NK-92 treated with Interleukin-12 subunit alpha and Interleukin-12 subunit beta, amount 100 ng/mL, for 24 hours (cell line): ENCODE measurements around the gene SNAP47.
A peak's percentile ranks its signal among the peaks of the same experiment; 100 is the strongest.
"Not testable (repeated sequence)": the region's sequence is repeated elsewhere in the genome, so short reads cannot be mapped to it uniquely, and the experiment has no call there.

Experiments
- DNase-seq: peaks from one replicate; lab custom pipeline; 2025; lab: John Stamatoyannopoulos, UW

SNAP47 gene, protein sequence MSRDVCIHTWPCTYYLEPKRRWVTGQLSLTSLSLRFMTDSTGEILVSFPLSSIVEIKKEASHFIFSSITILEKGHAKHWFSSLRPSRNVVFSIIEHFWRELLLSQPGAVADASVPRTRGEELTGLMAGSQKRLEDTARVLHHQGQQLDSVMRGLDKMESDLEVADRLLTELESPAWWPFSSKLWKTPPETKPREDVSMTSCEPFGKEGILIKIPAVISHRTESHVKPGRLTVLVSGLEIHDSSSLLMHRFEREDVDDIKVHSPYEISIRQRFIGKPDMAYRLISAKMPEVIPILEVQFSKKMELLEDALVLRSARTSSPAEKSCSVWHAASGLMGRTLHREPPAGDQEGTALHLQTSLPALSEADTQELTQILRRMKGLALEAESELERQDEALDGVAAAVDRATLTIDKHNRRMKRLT

DNA sequence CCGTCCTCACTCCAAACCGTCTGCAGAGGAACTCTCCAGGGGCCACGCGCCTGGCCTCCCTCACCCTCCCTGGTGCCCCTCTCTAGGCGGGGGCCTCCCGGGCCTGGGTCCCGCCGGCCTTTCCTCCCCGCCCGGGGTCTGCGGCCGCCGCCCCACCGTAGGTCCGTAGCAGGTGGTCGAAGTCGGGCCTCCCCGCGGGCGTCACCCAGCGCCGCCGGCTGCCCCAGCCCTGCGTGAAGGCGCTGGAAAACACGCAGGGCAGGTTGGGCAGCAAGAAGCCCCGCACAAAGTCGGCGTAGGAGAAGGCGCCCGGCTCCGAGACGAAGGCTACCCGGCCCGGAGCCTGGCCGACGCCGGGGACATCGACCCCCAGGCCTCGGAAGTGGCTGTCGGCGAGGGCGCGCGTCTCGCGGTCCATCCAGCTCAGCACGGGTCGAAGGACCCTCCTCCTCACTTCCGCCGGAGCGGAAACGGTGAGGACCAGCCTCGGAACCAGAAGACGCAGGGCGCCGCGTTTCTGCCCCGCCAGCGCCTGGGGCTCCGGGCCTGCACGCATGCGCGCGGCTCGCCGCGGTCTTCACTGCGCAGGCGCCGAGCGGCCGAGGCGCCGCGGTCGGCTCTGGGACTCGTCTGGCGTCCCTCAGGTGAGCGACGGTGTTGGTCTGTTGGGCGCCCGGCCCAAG lies at the start of gene SNAP47, which contains the start of gene JMJD4:
TSS of gene SNAP47 (plus strand) at position 580 of the 683 bp plus-strand sequence. CDS start 12,302 bp downstream, outside the sequence.
TSS of gene JMJD4 (minus strand) at position 447 of the 683 bp plus-strand sequence. CDS start at position 418, 29 bp downstream.
- DNase-seq = peak; percentile 91

DNA sequence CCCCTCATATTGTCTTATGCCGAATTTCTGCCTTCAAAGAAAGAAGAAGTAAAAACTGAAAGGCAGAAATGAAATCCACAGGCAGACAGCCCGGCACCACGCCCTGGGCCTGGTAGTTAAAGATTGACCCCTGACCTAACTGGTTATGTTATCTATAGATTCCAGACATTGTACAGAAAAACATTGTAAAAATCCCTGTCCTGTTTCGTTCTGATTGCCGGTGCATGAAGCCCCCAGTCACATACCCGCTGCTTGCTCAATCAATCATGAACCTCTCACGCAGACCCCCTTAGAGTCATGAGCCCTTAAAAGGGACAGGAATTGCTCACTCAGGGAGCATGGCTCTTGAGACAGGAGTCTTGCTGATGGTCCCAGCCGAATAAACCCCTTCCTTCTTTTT lies 49.4 kb upstream of the SNAP47 start:
- DNase-seq = no peak

DNA sequence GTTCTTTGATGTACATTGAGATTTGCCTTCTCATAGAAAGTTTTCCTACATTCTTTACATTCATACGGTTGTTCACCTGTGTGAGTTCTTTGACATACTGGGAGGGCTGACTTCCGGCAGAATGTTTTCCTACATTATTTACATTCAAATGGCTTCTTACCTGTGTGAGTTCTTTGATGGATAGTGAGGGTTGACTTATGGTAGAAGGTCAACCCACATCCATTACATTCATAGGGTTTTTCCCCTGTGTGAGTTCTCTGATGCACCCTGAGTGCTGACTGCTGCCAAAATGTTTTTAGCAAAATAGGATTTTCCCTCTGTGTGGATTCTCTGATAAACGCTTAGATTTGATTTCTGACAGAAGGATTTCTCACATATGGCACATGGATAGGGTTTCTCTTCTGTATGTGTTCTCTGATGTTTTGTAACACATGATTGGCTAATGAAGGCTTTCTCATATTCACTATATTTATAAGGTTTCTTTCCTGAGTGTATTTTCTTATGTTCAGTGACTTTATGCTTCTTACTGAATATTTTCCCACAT lies 37.8 kb upstream of the SNAP47 start:
- DNase-seq = no peak

DNA sequence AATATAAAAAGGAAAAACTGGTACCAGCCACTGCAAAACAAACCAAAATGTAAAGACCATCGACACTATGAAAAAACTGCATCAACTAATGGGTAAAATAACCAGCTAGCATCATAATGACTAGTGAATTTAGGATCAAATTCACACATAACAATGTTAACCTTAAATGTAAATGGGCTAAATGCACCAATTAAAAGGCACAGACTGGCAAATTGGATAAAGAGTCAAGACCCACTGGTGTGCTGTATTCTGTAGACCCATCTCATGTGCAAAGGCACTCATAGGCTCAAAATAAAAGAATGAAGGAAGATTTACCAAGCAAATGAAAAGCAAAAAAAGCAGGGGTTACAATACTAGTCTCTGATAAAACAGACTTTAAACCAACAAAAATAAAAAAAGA lies 33.6 kb upstream of the SNAP47 start:
- not testable (repeated sequence) for DNase-seq

DNA sequence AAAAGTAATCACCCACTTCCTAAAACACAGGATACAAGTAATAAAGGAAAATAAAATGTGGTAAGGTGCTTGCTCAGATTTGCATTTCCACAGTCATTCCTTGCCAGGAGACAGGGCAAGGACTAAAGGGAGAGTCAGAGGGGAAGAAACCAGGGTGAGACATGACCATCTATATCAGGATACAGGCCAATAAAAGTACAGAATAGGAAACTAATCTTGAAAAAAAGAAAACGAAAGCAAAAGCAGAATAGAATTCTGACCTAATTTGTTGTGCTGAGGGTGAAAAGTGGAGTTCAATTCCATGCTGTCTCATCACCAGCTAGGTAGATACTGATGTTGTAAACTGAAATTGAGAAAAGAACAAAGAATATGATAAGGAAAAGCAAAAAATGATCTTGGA lies 27.4 kb upstream of the SNAP47 start:
- DNase-seq = no peak

DNA sequence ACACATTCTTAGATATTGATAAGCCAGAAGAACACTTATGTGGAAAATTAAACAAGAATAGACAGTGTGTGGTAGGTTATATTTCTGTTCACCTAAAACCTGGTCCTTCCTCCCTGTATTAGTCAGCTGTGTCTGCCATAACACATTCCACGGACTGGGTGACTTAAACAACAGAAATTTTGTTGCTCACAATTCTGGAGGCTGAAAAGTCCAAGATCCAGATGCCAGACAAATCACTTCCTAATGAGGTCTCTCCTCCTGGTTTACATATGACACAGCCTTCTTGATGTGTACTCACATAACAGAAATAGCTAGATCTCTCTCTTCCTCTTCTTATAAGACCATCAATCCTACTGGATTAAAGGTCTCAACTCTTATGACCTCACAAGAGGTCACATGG lies 25.8 kb upstream of the SNAP47 start:
- DNase-seq = no peak

DNA sequence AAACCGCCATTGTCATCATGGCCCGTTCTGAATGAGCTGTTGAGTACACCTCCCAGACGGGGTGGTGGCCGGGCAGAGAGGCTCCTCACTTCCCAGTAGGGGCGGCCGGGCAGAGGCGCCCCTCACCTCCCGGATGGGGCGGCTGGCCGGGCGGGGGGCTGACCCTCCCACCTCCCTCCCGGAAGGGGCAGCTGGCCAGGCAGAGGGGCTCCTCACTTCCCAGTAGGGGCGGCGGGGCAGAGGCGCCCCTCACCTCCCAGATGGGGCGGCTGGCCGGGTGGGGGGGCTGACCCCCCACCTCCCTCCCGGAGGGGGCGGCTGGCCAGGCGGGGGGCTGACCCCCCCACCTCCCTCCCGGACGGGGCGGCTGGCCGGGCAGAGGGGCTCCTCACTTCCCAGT lies 24.8 kb upstream of the SNAP47 start:
- not testable (repeated sequence) for DNase-seq

DNA sequence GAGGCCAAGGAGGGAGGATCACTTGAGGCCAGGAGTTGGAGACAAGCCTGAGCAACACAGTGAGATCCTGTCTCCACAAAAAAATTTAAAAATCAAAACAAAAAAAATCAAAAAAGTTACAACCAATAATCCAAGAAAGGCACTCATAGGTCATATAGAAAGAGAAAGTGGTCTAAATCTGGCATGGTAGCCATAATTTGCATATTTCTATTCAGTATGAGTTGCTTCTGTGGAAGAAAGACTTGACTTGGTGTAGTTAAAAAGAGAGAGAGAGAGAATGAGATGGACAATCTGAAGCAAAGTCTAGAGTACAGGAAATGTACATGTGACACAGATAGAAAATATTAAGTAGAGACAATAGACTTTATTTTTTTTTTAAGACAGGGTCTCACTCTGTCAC lies 22.6 kb upstream of the SNAP47 start:
- no peak for DNase-seq

DNA sequence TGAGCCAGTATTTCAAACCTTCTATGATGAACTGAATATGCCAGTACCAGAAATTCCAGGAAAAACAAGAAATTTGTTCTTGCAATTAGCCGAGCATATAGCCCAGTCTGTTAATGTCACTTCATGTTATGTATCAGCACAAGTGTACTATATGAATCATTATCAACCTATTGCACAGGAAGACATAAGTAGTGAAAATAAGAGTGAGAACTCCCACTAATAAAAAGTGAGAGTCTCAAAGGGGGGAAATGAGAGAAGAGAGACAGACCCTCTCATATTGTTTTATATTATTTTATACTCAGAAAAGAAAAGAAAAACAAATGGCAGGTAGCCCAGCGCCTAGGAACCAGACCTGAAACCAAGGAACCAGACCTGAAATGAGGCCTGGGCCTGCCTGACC lies 16.3 kb upstream of the SNAP47 start:
- no peak for DNase-seq

DNA sequence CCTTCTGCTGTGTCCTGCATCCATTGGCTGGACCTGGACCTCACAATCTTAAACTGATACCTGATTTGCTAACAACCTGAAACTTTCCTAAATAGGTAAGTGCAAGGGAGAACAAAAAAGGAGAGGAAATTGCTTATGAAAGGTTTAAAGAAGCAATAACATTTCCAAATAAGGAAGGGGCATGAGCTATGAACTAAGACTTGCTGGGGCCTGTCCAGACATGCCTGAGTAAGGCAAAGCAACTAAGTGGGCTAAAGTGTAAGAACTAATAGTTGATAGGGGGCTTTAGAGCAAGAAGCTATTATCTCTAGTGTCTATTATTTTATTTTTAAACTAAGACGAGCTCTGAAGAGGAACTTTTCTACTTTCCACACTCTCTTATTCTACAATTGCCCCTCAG lies 11.8 kb upstream of the SNAP47 start:
- no peak for DNase-seq

DNA sequence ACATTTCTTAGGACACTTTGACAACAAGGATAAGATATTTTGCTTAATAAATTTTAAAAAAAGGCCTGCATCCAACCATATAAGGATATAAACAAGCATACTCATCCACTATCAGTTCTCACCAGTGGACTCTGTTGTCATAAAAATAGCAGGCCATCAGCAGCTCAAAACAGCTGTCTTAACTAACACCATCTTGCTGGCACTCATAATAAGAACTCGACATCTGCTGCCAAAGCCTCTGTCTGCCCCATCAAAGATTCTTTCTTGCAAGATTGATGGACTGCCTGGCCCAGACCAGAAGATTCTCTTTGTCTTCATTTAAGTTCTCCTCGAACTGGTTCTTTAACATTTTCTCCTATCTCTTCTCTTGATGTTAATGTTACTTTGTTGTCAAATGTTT lies 10.2 kb upstream of the SNAP47 start:
- no peak for DNase-seq

DNA sequence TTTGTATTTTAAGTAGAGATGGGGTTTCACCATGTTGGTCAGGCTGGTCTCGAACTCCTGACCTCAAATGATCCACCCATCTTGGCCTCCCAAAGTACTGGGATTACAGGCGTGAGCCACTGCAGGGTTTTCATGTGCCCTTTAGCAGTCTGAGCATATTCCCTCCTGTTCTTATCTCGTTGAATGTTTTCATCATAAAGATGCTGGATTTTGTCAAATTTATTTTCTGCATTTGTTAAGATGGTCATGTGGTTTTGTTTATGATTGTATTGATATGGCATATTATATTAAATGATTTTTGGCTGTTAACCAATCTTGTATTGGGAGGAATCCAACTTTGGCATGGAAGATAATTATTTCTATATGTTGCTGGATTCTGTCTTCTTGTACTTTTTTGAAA lies 8.9 kb upstream of the SNAP47 start:
- no peak for DNase-seq

DNA sequence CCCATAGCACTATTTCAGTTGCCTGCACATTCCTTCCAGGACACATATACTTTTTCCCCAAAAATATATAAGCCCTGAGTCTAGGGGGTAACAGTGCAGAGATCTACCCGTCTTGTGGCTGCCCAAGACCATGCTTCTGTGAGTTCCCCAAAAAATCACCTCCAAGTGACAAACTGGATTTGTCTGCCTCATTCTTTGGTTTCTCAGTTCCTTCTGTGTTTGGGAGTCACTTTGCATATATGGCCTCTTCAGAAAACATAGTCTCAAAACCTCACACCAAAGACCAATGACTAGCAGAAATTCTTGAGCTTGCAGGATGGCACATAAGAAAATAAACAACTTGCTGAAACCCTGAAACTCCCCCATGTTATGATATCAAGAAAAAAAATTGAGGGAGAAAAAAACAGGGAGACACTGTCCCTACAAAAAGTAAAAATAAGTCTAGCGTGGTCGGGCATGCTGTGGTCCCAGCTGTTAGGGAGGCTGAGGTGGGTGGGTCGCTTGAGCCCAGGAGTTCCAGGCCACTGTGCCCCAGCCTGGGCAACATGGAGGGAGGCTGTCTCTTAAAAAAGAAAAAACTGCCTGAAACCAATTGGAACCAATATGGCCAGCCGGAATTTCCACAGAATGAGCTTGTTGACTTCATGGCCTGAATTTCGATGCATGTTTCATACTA lies 8.2 kb upstream of the SNAP47 start:
- DNase-seq = no peak

DNA sequence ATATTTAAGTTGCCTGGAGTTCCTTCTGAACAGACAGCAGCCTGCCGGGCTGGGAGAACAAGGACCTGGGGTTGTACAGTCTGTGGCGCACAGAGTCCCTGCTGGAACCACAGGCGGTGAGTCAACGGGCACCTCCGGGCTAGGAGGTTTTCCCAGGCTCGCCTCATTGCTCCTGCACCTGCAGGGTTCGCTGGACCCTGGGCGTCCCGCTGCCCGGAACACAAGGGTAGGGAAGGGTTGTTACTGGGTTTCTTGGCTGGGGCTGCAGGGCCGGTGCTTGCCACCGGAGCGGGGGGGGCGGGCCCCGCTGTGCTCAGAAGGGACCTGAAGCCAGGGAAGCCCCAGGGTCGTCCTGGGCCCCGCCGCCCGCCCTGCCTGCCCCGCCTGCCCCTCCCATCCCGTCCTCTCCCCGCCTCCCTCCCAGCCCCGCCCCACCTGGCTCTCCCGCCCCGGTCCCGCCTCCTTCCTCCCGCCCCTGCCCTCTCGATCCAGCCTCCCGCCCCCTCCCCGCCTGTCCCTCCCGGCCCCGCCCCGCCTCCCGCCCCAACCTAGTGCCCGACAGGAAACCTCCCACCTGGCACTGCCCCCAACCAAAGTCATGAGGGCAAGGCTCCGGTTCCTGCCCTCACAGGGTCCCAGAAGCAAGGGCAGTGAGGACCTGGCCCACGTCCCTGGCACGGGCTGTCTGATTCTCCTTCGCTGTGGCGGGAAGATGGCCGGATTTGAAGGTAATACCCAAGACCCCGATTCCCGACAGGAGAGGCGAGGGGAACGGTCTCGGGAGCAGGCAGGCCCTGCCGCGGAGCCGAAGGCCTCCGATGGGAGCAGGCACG lies 7.0 kb upstream of the SNAP47 start:
- no peak for DNase-seq

DNA sequence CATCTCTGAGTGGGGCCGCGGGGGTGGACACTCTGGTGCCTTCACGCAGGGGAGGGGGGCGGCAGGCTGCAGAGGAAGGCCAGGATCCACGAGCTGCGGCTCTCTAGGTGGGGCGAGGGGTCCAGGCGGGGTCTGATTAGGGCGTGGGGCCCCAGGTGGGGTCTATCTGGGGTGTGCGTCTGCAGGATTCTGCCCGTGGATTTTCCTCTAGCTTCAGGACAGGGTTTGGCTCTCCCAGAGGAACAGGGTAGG lies 6.4 kb upstream of the SNAP47 start:
- no peak for DNase-seq

DNA sequence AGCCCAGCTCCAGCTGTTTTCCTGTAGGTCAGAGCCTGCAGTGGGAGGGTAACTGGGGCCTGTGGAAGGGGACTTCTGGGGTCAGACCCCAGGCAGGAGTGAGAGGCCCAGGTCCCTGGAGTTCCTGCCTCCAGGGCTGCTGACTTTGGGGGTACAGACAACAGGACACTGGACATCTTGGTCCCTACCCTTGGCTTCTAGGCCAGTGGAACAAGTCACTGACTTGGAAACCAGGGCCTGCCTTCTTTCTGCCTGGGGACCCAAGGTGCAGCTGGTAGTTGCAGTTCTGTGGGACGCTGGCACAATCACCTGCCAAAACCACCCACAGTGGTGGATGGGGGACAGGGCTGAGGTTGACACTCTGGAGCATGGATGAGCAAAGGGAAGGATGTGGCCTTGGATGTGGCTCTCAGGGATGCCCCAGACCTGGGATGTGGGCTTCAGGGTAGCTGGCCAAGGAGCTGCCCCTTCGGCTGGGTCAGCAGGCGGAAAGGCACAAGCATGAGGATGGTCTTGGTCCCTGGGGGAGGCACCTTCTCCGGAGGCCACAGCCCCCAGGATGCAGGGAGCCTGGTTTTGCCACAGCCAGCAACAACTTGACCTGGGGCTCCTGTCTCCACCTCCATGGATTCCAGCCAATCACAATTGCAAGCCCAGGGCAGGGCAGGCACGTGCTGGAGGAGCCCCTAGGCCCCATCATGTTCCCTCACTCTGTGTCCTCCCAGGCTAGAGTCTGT lies 5.9 kb upstream of the SNAP47 start:
- DNase-seq = no peak

DNA sequence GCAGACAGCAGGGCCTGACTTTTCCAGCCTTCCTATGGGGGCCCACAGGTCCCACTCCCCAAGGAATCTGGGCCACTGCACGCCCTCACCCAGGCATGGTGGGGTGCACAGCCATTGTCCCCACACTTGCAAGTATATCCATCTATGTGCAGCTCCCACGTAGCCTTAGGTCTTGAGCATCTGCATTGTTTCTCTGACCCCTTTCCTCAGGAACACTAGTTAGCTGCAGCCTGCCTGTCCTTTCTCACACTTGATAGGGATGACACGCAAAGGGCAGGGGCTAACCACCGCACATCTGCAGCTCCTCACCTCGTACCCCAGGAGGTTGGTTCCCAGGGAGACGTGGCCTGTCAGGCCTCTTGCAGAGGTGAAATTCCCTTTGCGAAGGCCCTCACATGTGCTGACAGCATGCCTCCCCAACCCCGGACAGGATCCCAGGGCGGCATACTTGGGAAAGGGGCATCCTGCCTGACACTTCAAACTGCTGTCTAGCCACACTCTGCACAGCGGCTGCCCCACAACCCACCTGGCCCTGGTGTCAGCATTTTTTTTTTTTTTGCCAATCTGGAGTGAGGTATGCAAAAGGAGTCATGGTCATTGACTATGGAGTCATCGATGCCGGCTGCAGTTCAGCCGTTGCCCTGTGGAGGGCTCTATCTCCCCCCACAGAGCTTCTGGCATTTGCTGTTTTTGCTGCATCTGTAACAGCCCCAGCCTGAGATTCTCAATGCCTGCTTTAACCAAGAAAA lies 5.2 kb upstream of the SNAP47 start:
- DNase-seq = no peak

DNA sequence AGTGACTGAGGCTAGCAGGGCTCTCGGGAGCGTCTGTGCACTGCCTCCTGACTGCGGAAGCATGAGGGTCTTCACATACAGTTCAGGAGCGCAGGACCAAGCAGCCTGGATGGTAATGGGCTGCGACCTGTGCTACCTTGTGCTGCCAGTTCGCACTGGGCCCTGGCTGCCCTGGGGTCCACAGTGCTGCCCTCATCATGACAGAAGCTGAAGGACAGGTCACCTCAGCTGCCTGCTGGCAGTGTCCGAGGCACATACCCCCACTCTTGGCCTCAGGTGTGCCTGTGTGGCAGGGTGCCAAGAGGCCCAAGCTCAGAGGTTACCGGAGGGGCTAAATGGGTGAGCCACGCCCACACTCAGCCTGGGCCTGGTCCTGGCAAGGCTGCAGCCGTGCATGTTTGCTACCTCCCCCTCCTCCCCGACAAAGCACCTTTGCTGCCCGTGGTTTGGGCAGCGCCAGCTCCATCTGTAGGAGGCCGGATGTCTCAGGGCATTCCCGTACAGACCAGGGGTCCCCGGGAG lies 4.5 kb upstream of the SNAP47 start:
- no peak for DNase-seq

DNA sequence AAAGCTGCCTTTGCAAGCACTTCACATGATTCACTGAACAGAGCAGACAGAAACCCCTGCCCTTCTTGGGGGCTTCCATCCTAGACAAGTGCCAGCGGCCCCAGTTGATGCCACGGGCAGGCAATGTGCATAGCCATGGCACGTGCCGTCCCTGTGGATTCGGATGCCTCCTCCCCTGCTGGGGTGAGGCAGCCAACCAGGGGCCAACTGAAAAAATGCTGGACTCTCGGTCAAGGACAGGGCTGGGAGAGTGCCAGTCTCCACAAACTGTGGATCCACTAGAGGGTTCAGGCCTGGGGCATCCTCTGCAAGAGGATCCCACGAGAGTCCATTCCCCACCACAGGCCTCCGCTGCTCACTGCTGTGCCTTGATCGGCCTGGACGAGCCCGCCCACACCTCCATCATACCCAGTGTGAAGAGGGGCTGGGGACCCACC lies 4.0 kb upstream of the SNAP47 start:
- no peak for DNase-seq
